ENCODE results near the gene NIN. TPM values are rescaled to one million over a fixed set of nuclear protein-coding genes. Genes with fewer than 3 reads are reported as not detected.

Gene NIN
- total RNA-seq, 2 experiments from 2014 or later, result 104 TPM

GRCh38 chr14:50758945-50759344, 72.0 kb downstream of the NIN start:
- Mint-ChIP-seq H3K36me3 (ENCODE audit: low read depth) (peaks cover 48% of the 10 kb centered on the region), H3K4me3 (no peak overlapping the region), H3K9me3 (ENCODE audit: insufficient read depth) (no peaks in the 10 kb centered on the region), H3K27ac (no peak overlapping the region), H3K27me3 (ENCODE audit: low read depth) (no peaks in the 10 kb centered on the region), H3K4me1 (ENCODE audit: low read depth) (no peaks in the 10 kb centered on the region)
- DNase-seq, result no peak
- ATAC-seq, result no peak
- POLR2A ChIA-PET, result no interaction called here
- CTCF ChIA-PET, result interaction anchor here (2.1 to 11.6 kb wide), 3 partner anchors 16 to 101 kb away, joined by 6 to 152 read pairs (median 7); no protein-coding TSS in a partner anchor

- no peaks in the 10 kb centered on the region for H3K9me3 Mint-ChIP-seq (ENCODE audit: insufficient read depth)
- CTCF ChIA-PET, result interaction anchor here (2.1 to 11.6 kb wide), 3 partner anchors 17 to 102 kb away, joined by 6 to 152 read pairs (median 7); no protein-coding TSS in a partner anchor
- peaks cover 46% of the 10 kb centered on the region for H3K36me3 Mint-ChIP-seq (ENCODE audit: low read depth)
- POLR2A ChIA-PET, result no interaction called here
- no peaks in the 10 kb centered on the region for H3K4me1 Mint-ChIP-seq (ENCODE audit: low read depth)
- DNase-seq (no peak), ATAC-seq (no peak)
- no peak overlapping the region for H3K4me3 Mint-ChIP-seq
- H3K27ac Mint-ChIP-seq, result no peak overlapping the region
- H3K27me3 Mint-ChIP-seq (ENCODE audit: low read depth), result no peaks in the 10 kb centered on the region
These were observed 72.7 kb downstream of the NIN start for GRCh38 chr14:50758305-50758704.

- no peaks in the 10 kb centered on the region for H3K9me3 Mint-ChIP-seq (ENCODE audit: insufficient read depth)
- no peak overlapping the region for H3K27ac Mint-ChIP-seq
- H3K4me1 Mint-ChIP-seq (ENCODE audit: low read depth), result no peaks in the 10 kb centered on the region
- ChIA-PET CTCF (interaction anchor here (1.0 to 11.6 kb wide), 4 partner anchors 9 to 102 kb away, joined by 3 to 152 read pairs (median 6); no protein-coding TSS in a partner anchor), POLR2A (no interaction called here)
- H3K36me3 Mint-ChIP-seq (ENCODE audit: low read depth), result peaks cover 43% of the 10 kb centered on the region
- no peak overlapping the region for H3K4me3 Mint-ChIP-seq
- DNase-seq (no peak), ATAC-seq (no peak)
- no peaks in the 10 kb centered on the region for H3K27me3 Mint-ChIP-seq (ENCODE audit: low read depth)
These were observed 73.3 kb downstream of the NIN start for GRCh38 chr14:50757702-50758101.

- CTCF ChIA-PET, result interaction anchor here (1.2 to 11.6 kb wide), 3 partner anchors 8 to 19 kb away, joined by 4 to 152 read pairs (median 5); no protein-coding TSS in a partner anchor
- POLR2A ChIA-PET, result no interaction called here
These were observed 74.7 kb downstream of the NIN start for GRCh38 chr14:50756300-50756699.

GRCh38 chr14:50750323-50750722, 80.6 kb downstream of the NIN start:
- ChIA-PET CTCF (interaction anchor here (0.6 to 1.3 kb wide), 2 partner anchors 23 to 110 kb away, joined by 3 to 4 read pairs; no protein-coding TSS in a partner anchor), POLR2A (no interaction called here)
- Mint-ChIP-seq H3K36me3 (ENCODE audit: low read depth) (peaks cover 73% of the 10 kb centered on the region), H3K27ac (no peak overlapping the region), H3K4me3 (no peak overlapping the region), H3K27me3 (ENCODE audit: low read depth) (no peaks in the 10 kb centered on the region), H3K9me3 (ENCODE audit: insufficient read depth) (no peaks in the 10 kb centered on the region), H3K4me1 (ENCODE audit: low read depth) (peaks cover 19% of the 10 kb centered on the region)
- no peak for DNase-seq
- ATAC-seq, result no peak

More at GRCh38 chr14:50756300-50756699, 74.7 kb downstream of the NIN start:
- DNase-seq (no peak), ATAC-seq (no peak)
- no peaks in the 10 kb centered on the region for H3K9me3 Mint-ChIP-seq (ENCODE audit: insufficient read depth)
- no peaks in the 10 kb centered on the region for H3K27me3 Mint-ChIP-seq (ENCODE audit: low read depth)
- peaks cover 41% of the 10 kb centered on the region for H3K36me3 Mint-ChIP-seq (ENCODE audit: low read depth)
- no peaks in the 10 kb centered on the region for H3K4me1 Mint-ChIP-seq (ENCODE audit: low read depth)
- no peak overlapping the region for H3K4me3 Mint-ChIP-seq
- no peak overlapping the region for H3K27ac Mint-ChIP-seq

GRCh38 chr14:50745401-50746058, 85.4 kb downstream of the NIN start:
- ATAC-seq (no peak), DNase-seq (no peak)
- no peaks in the 10 kb centered on the region for H3K9me3 Mint-ChIP-seq (ENCODE audit: insufficient read depth)
- CTCF ChIA-PET, result interaction anchor here (0.9 kb wide), 1 partner anchor 31 kb away, joined by 3 read pairs; no protein-coding TSS in a partner anchor
- no peak overlapping the region for H3K4me3 Mint-ChIP-seq
- peaks cover 77% of the 10 kb centered on the region for H3K36me3 Mint-ChIP-seq (ENCODE audit: low read depth)
- POLR2A ChIA-PET, result interaction anchor here (0.8 kb wide), 1 partner anchor 25 kb away, joined by 5 read pairs; no protein-coding TSS in a partner anchor
- no peaks in the 10 kb centered on the region for H3K27me3 Mint-ChIP-seq (ENCODE audit: low read depth)
- H3K27ac Mint-ChIP-seq, result no peak overlapping the region
- peaks cover 30% of the 10 kb centered on the region for H3K4me1 Mint-ChIP-seq (ENCODE audit: low read depth)

- ChIA-PET CTCF (interaction anchor here (0.6 to 1.7 kb wide), 5 partner anchors 10 to 201 kb away, joined by 3 to 5 read pairs (median 3); no protein-coding TSS in a partner anchor), POLR2A (no interaction called here)
- H3K27ac Mint-ChIP-seq, result no peak overlapping the region
- H3K36me3 Mint-ChIP-seq (ENCODE audit: low read depth), result peaks cover 77% of the 10 kb centered on the region
- no peaks in the 10 kb centered on the region for H3K9me3 Mint-ChIP-seq (ENCODE audit: insufficient read depth)
- peaks cover 40% of the 10 kb centered on the region for H3K4me1 Mint-ChIP-seq (ENCODE audit: low read depth)
- DNase-seq, result no peak
- ATAC-seq, result no peak
- no peak overlapping the region for H3K4me3 Mint-ChIP-seq
- no peaks in the 10 kb centered on the region for H3K27me3 Mint-ChIP-seq (ENCODE audit: low read depth)
These were observed 86.7 kb downstream of the NIN start for GRCh38 chr14:50744231-50744630.

GRCh38 chr14:50741567-50741966, 89.4 kb downstream of the NIN start:
- ATAC-seq (no peak), DNase-seq (no peak)
- peaks cover 74% of the 10 kb centered on the region for H3K36me3 Mint-ChIP-seq (ENCODE audit: low read depth)
- POLR2A ChIA-PET, result no interaction called here
- peaks cover 36% of the 10 kb centered on the region for H3K4me1 Mint-ChIP-seq (ENCODE audit: low read depth)
- no peaks in the 10 kb centered on the region for H3K9me3 Mint-ChIP-seq (ENCODE audit: insufficient read depth)
- no peak overlapping the region for H3K4me3 Mint-ChIP-seq
- no peaks in the 10 kb centered on the region for H3K27me3 Mint-ChIP-seq (ENCODE audit: low read depth)
- H3K27ac Mint-ChIP-seq, result peak overlapping the region; percentile 63
- CTCF ChIA-PET, result no interaction called here

GRCh38 chr14:50740856-50741255, 90.1 kb downstream of the NIN start:
- ChIA-PET POLR2A (no interaction called here), CTCF (interaction anchor here (0.9 to 2.4 kb wide), 5 partner anchors 25 to 420 kb away, joined by 3 to 9 read pairs (median 4); no protein-coding TSS in a partner anchor)
- no peaks in the 10 kb centered on the region for H3K9me3 Mint-ChIP-seq (ENCODE audit: insufficient read depth)
- H3K27me3 Mint-ChIP-seq (ENCODE audit: low read depth), result no peaks in the 10 kb centered on the region
- DNase-seq (no peak), ATAC-seq (no peak)
- H3K4me3 Mint-ChIP-seq, result no peak overlapping the region
- peaks cover 71% of the 10 kb centered on the region for H3K36me3 Mint-ChIP-seq (ENCODE audit: low read depth)
- H3K27ac Mint-ChIP-seq, result peak overlapping the region; percentile 85
- H3K4me1 Mint-ChIP-seq (ENCODE audit: low read depth), result peaks cover 36% of the 10 kb centered on the region

- Mint-ChIP-seq H3K27me3 (ENCODE audit: low read depth) (no peaks in the 10 kb centered on the region), H3K4me3 (no peak overlapping the region), H3K27ac (no peak overlapping the region), H3K4me1 (ENCODE audit: low read depth) (peaks cover 36% of the 10 kb centered on the region), H3K36me3 (ENCODE audit: low read depth) (peaks cover 72% of the 10 kb centered on the region), H3K9me3 (ENCODE audit: insufficient read depth) (no peaks in the 10 kb centered on the region)
- ATAC-seq, result no peak
- ChIA-PET CTCF (interaction anchor here (1.0 to 2.4 kb wide), 8 partner anchors 11 to 121 kb away, joined by 3 to 9 read pairs (median 6); no protein-coding TSS in a partner anchor), POLR2A (interaction anchor here (1.5 kb wide), 1 partner anchor 121 kb away, joined by 3 read pairs; no protein-coding TSS in a partner anchor)
- DNase-seq, result no peak
These were observed 91.8 kb downstream of the NIN start for GRCh38 chr14:50739186-50739585.

GRCh38 chr14:50736932-50737419, 94.0 kb downstream of the NIN start:
- Mint-ChIP-seq H3K4me3 (no peak overlapping the region), H3K27me3 (ENCODE audit: low read depth) (no peaks in the 10 kb centered on the region), H3K4me1 (ENCODE audit: low read depth) (peaks cover 36% of the 10 kb centered on the region), H3K9me3 (ENCODE audit: insufficient read depth) (no peaks in the 10 kb centered on the region), H3K27ac (peak overlapping the region; percentile 72), H3K36me3 (ENCODE audit: low read depth) (peaks cover 74% of the 10 kb centered on the region)
- ATAC-seq, result peak; percentile 71
- ChIA-PET CTCF (interaction anchor here (0.6 to 2.9 kb wide), 11 partner anchors 9 to 135 kb away, joined by 3 to 21 read pairs (median 4); no protein-coding TSS in a partner anchor), POLR2A (interaction anchor here (0.9 to 2.0 kb wide), 2 partner anchors 13 to 16 kb away, joined by 3 to 5 read pairs; no protein-coding TSS in a partner anchor)
- DNase-seq, result peak; percentile 35

All from activated CD8-positive, alpha-beta T cell treated with anti-CD3 and anti-CD28 coated beads, Interleukin-2, amount 10 ng/mL, durations not matched to agents 7 days and 5 days (primary cell).